Fibroblast of the conjunctiva (primary cell): ENCODE data around the gene BCLAF1.

Experiments
- DNase-seq: peaks from one replicate; pipeline ENCODE4 v3.0.0-alpha.2; 2010; ENCODE audit warnings: low read depth

The BCLAF1 gene, protein sequence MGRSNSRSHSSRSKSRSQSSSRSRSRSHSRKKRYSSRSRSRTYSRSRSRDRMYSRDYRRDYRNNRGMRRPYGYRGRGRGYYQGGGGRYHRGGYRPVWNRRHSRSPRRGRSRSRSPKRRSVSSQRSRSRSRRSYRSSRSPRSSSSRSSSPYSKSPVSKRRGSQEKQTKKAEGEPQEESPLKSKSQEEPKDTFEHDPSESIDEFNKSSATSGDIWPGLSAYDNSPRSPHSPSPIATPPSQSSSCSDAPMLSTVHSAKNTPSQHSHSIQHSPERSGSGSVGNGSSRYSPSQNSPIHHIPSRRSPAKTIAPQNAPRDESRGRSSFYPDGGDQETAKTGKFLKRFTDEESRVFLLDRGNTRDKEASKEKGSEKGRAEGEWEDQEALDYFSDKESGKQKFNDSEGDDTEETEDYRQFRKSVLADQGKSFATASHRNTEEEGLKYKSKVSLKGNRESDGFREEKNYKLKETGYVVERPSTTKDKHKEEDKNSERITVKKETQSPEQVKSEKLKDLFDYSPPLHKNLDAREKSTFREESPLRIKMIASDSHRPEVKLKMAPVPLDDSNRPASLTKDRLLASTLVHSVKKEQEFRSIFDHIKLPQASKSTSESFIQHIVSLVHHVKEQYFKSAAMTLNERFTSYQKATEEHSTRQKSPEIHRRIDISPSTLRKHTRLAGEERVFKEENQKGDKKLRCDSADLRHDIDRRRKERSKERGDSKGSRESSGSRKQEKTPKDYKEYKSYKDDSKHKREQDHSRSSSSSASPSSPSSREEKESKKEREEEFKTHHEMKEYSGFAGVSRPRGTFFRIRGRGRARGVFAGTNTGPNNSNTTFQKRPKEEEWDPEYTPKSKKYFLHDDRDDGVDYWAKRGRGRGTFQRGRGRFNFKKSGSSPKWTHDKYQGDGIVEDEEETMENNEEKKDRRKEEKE

GRCh38 chr6:136289579-136290409 is at the start of gene BCLAF1:
TSS of gene BCLAF1 (minus strand) at chr6:136289846. CDS start at chr6:136279866, 9,980 bp downstream.
- DNase-seq = peak; percentile 99

DNA sequence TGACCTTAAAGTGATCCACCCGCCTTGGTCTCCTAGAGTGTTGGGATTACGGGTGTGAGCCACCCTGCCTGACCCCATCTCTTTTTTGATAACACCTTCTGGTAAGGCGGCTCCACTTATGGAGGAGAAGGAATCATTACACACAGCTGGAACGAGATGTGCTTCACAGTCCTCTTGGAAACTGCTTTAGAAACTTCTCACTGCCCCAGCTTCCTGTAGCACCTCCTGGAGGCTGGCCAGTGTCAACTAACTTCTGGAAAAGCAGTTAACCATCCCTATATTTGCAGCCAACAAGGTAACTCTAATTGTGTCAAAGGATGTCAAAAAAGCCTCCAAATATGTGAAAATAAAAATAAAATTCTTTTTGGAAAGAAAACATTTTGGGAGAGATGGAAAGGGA is 48.8 kb upstream of the BCLAF1 start:
- DNase-seq = no peak

DNA sequence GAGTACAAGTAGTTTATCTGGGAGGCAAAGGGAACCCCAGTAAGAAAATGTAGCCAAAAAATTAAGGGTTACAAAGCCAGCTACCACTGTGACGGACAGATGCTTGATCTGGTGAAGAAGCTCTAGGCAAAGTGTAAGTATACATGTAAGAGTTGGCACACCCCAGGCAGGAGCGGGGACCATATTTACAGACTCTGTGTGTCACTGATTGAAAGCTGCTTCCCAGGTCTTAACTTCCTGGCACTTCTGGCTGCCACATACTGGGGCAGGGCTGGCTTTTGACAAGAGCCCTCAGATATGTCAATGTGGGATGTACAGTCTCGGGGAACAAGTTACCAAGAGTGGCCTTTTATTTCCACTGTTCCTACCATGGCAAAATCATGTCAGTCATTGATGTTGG is 48.0 kb upstream of the BCLAF1 start:
- DNase-seq = no peak

DNA sequence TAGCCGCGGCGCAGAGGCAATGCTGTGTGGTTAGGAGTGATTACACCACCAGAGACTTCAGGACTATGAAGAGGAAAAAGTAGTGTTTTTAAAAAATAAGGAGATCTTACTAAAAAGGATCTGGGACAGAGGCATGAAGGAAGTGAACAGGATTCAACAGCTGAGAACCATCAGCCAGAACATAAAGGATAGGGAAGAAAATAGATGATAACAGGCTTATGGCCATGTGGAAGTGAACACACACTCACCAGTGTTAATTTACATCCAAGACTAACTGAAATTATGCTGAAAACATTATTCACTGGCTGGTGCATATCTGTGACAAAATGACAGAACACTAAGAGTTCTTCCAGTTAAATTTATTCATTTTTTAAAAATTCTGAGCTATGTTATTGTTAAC is 47.5 kb upstream of the BCLAF1 start:
- DNase-seq = no peak

DNA sequence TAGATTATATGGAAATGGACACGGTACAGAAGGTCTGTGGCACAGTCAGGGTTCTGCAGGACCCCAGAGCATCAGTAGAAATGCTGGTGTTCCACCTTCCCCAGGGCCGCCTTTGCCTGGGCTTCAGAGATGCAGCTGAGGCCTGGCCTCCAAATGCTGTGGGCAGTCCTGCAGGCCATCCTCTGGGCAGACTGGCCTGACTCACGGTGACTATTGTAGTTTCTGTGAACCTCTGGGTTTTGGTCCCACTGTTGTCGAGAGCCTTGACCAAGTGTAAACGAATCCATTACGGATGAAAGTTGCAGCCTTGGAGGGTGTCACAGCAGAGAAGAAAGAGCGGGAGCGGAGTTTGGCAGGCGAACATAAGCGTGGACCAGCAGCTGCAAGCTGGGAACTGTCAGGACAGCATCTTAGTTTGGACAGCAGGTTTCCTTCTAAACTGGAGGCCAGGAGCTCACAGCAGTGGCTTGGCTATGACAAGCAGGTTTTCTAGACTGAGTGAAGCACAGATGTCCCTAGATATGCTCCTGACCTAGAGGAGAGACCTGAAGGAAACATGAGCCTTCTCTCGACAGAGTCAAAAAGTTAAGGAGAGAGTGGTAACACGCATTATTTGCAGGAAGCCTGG is 46.2 kb upstream of the BCLAF1 start:
- DNase-seq = no peak

- no peak for DNase-seq
Measured at GRCh38 chr6:136334853-136335252, 45.2 kb upstream of the BCLAF1 start.

DNA sequence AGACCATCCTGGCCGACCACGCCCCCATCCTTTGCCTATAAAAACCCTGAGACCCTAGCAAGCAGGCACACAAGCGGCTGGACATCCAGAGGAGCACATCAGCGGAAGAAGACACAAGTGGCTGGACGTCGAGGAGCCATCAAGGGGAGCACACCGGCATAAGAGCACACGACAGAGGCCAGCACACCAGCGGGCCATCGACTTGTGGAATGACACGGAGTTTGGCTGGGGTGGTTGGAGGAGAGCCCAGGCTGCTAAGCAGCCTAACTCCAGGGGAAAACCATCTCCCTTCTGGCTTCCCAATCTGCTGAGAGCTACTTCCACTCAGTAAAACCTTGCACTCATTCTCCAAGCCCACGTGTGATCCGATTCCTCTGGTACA is 44.8 kb upstream of the BCLAF1 start:
- DNase-seq = no peak

DNA sequence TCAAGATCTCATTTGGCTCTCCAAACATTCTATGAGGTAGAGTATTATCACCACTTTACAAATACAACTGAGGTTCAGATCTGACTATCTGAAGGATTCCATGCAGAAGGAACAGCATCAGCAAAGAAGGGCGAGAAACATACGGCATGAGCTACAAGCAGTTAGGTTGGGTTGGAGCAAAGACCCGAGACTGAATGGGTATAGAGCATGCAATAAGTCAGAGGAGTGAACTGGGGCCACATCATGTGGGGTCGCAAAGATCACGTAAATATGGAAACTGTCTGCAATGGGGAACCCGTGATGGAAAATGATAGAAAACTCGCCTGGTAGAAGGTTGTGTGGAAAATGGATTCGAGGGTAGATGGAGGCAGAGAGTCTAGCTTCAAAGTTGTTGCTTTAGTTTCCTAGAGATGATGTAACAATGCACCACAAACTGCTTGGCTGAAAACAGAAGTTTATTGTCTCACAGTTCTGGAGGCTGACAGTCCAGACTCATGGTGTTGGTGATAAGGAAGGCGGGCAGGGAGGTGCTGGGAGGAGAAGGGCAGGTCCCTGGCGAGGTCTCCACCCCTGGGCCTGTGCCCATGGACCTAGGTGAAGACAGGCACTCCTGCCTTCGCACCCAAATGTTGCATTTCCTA is 44.3 kb upstream of the BCLAF1 start:
- no peak for DNase-seq

DNA sequence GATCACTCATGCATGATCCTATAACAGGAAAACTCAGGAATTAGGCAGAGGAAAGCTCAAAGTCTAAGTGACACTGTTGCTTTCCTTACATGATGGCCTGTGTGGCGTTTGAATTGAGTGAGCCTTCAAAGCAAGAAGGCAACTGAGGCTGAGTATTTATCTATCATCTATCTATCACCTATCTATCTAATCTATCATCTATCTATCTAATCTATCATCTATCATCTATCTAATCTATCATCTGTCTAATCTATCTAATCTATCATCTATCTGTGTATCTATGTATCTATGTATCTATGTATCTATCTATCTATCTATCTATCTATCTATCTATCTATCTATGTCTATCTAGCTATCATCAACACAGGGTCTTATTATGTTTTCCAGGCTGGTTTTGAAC is 41.8 kb upstream of the BCLAF1 start:
- no peak for DNase-seq

- no peak for DNase-seq
Measured at GRCh38 chr6:136330634-136331033, 41.0 kb upstream of the BCLAF1 start.

DNA sequence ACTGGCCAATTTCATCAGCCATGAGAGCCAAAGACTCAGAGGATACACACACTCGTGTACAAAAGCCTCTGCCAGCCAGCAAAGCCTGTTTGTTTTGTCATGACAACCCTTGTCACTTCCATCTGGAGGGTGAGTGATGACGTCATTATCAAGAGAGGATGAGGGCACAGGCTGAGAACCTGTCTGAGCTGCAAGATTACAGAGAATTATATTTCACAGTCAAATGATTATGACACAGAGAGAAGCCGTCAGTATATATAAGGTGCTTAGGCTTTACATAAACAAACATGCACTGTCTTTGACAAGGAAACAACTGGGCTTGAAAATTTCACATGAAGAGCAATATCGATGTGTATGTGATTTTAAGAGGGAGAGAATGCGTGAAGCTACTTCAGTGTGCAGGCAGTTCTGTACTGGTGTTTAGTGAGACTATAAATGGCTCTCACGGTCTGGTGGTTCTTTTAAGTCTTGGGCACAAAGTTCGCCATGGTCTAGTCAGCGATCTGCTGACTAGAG is 36.5 kb upstream of the BCLAF1 start:
- DNase-seq = no peak

GRCh38 chr6:136324686-136325380 is 35.2 kb upstream of the BCLAF1 start:
- DNase-seq = no peak

- no peak for DNase-seq
Measured at GRCh38 chr6:136323431-136324112, 33.9 kb upstream of the BCLAF1 start.

GRCh38 chr6:136319732-136320131 is 30.1 kb upstream of the BCLAF1 start:
- DNase-seq = no peak

DNA sequence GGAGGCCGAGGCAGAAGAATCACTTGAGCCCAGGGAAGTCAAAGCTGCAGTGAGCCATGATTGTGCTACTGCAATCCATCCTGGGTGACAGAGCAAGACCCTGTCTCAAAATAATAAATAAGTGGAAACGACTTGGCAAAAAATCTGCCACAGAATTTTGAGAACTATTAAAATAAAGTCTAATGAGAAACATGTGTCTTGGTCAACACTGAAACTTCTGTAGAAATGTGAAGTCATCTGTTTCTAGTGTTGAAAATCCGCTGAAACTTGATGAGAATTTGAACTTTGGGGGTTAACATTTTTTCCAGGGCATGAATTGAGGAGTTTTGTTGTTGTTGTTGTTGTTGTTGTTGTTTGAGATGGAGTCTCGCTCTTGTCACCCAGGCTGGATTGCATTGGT is 29.0 kb upstream of the BCLAF1 start:
- no peak for DNase-seq

- no peak for DNase-seq
Measured at GRCh38 chr6:136317971-136318370, 28.3 kb upstream of the BCLAF1 start.

GRCh38 chr6:136317021-136317694 is 27.5 kb upstream of the BCLAF1 start:
- DNase-seq = peak; percentile 55

DNA sequence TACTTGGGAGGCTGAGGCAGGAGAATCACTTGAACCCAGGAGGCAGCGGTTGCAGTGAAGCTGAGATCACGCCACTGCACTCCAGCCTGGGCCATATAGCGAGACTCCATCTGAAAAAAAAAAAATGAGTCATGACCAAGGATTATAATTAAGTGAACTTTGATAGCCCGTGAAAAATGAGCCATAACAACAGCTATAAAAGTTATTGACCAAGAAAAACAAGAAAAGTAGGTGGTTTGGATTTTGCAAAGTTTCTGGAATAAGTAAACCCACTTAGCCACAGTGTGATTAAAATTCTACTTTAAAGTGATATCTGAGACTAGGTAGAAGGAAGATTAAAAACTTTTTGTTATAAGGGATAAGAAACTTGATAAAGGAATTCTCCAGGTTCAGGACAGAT is 25.9 kb upstream of the BCLAF1 start:
- no peak for DNase-seq

DNA sequence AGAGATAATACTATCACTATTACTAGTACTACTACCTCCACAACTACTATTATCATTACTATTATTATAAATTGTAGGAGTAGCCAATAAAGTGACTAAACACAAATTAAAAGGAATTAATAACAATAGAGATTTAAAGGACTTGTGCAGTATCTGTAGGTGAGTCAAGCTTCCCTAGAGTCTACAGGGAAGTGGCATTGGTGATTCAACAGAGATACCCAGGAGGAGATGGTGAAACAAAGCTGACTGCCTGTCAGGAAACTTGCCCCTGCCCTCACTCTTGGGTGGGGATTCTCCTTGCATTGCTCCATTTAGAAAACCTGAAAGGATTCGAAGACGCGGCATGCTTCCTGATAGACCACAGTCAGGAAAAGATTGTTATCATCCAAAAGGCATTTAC is 23.3 kb upstream of the BCLAF1 start:
- no peak for DNase-seq
